Pericardium fibroblast (primary cell): ENCODE data around the gene INPP5D. TPM values are rescaled to one million over a fixed set of nuclear protein-coding genes. Genes with fewer than 3 reads are reported as not detected.

Experiments used
- total RNA-seq: library from RNA; depleted of rRNA; stranded (reverse); fragments of >200 nt; gene quantifications from 2 replicates; pipeline ENCODE4 v1.2.3, GENCODE V29; 2015

INPP5D gene
- 0.12 and 0.17 TPM in 2 replicates for total RNA-seq

DNA sequence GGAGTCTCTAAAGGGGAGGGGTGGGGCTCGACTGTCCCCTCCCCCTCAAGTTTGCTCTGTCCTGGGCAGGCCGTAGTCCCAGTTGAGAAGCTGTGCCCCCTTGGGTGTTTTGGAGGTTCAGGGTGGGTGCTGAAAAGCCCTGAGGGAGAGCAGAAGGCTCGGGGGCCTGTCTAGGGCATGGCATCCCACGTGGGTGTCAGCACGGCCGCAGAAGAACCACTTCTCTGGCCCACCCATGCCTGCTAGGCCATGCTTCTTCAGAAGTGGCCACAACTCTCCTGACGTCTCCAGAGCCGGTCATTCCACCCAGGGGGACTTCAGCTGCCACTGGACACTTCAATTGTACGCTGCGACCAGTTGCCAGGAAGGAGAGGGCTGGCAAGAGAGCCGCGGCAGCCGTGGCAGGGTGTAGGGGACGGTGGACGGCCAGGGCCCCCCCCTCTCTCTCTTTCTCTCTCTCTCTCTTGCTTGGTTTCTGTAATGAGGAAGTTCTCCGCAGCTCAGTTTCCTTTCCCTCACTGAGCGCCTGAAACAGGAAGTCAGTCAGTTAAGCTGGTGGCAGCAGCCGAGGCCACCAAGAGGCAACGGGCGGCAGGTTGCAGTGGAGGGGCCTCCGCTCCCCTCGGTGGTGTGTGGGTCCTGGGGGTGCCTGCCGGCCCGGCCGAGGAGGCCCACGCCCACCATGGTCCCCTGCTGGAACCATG is at the start of gene INPP5D:
INPP5D (plus strand) TSS at position 546 of the 704 bp plus-strand sequence; CDS start at position 683, 137 bp downstream.

DNA sequence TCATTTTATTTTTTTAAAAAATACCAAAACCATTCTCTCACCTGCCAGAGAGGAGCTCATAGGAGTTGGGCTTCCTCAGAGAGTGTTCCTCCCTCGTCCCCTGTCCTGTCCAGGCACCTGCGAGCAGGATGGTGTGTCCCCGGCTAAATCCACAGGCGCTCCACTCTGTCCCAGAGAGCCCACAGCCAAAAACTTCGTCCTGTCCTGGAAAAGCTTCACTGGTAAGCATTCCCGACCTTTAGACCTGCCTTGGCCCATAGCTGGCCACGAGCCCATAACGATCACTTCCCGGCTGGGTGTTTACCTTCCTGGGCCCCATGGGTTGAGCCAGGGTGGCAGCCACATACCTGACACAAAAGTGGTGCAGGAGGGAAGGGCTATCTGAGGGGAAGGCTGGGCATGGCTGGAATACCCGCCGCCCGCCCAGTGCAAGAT is 47.1 kb upstream of the INPP5D start, which contains the start of gene NGEF:
NGEF (minus strand) TSS at position 230 of the 435 bp plus-strand sequence. CDS start 38,366 bp downstream, outside the sequence.

DNA sequence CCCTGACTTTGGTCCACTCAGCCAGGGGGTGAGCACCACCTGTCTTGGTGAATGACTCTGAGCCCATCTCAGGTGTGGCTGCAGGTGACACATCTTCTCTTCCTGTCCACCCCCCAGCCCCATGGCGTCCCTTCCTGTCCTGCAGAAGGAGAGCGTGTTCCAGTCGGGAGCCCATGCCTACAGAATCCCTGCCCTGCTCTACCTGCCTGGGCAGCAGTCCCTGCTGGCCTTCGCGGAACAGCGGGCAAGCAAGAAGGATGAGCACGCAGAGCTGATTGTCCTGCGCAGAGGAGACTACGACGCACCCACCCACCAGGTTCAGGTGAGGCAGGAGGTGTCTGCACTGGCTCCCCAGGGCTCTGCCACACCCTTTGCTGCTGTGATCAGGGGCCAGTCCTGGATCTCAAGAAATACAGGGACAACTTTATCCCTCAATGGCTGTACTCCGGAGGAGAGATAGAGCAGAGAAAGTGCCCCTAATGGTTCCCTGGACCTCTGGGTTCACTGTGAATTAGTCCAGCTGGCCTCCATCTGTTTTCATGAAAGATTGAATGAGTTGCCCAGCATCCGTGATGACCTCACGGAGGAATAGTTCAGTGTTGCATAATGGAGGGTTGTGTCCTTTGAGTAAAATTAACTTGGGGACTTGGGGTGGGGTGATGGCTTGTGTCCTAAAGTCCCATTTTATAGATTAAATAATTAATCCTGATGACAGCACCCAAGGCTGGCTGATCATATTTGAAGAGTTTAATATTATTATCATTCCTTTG is 27.4 kb upstream of the INPP5D start, which contains the start of gene NEU2:
NEU2 (plus strand) TSS at position 122 of the 770 bp plus-strand sequence; CDS start at position 122, 0 bp downstream.

DNA sequence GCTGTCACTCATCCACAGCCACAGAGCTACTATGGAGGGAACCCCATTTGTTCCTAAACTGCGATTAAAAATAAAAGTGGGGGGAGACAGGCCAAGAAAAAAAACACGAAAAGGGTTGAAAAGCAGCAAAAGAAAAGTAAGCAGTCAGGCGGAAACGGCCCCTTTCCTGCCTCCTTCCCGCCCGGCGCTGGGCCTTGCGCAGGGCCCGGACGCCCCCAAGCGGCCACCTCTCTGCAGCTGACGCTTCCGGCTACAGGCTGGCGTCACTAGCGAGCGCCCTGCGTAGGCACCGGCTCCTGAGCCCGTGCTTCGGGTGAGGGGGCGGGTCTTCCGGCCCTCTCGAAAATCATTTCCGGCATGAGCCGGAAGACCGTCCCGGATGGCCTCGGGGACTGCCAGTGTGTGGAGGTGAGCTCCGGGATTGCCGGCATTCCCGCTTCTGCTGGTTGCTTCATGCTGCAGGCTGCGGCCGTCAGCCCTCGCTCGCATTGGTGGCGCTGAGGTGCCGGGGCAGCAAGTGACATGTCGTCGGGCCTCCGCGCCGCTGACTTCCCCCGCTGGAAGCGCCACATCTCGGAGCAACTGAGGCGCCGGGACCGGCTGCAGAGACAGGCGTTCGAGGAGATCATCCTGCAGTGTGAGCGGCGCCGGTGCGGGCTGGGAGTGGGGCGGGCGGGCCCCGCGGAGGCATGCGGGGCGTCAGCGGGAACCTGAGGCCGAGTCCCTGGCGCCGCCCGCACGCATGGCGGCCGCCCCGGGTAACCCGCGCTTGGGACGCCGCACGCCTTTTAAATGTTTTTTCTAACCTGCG is 191.4 kb downstream of the INPP5D start, which contains the start of gene ATG16L1:
ATG16L1 (plus strand) TSS at position 368 of the 811 bp plus-strand sequence; CDS start at position 523, 155 bp downstream.

Other genes with a start within 250 kb of the INPP5D start
- gene SNORC, start 190.1 kb upstream of the INPP5D start, total RNA-seq = 0.12 and 0.17 TPM in 2 replicates
- gene NGEF, start 47.1 kb upstream of the INPP5D start, total RNA-seq = 1.3 TPM in 1 of 2 replicates, not detected in the other
- not detected in 2 replicates for gene NEU2, start 27.7 kb upstream of the INPP5D start, total RNA-seq
- gene ATG16L1, start 191.3 kb downstream of the INPP5D start, total RNA-seq = 15.5 and 15.7 TPM in 2 replicates
- gene SAG, start 247.5 kb downstream of the INPP5D start, total RNA-seq = not detected in 2 replicates